RPMI7951 (cell line): Measurements from ENCODE around the gene RGS9. TPM values are rescaled to one million over a fixed set of nuclear protein-coding genes. Genes with fewer than 3 reads are reported as not detected.
"Not testable (repeated sequence)": the region's sequence is repeated elsewhere in the genome, so short reads cannot be mapped to it uniquely, and the experiment has no call there.

Experiments used
- DNase-seq: peaks from one replicate; pipeline ENCODE4 v3.0.0-alpha.2; 2012; ENCODE audit warnings: low read depth
- total RNA-seq: library from RNA; depleted of rRNA; stranded (reverse); fragments of >200 nt; shearing (Covaris generic); gene quantifications from 2 replicates; pipeline ENCODE4 v1.2.3, GENCODE V29; 2014

RGS9 gene
- total RNA-seq, 1 experiment from 2014 or later = 4.7 TPM

DNA sequence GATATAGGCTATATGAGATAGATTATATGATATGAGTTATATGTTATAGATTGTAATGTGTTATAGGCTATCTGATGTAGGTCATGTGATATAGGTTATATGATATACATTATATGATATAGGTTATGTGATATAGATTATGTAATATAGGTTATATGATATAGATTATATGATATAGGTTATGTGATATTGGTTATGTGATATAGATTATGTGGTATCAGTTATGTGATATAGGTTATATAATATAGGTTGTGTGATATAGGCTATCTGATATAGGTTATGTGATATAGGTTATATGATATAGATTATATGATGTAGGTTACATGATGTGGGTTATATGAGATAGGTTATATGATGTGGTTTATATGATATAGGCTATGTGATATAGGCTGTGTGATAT lies 68.5 kb downstream of the RGS9 start:
- DNase-seq = no peak

DNA sequence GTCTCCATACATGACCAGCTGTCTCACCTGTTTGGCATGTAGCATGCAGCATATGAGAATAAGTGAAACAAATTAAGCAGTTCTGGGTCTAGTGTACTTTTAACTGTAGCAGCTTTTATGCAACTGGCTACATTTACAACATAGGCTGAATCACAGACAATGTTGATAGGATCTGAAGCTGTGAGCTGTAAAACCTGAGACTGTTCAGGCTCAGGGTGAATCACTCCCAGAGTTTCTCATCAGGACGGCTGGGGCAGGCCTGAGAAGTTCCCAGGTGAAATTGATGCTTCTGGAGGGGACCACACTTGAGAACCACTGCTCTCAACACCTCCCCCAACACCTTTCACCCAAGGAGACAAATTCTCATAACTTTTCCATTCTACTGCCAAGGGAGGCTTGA lies 70.3 kb downstream of the RGS9 start:
- not testable (repeated sequence) for DNase-seq

GRCh38 chr17:65208717-65209116 lies 71.5 kb downstream of the RGS9 start:
- DNase-seq = peak; percentile 12

DNA sequence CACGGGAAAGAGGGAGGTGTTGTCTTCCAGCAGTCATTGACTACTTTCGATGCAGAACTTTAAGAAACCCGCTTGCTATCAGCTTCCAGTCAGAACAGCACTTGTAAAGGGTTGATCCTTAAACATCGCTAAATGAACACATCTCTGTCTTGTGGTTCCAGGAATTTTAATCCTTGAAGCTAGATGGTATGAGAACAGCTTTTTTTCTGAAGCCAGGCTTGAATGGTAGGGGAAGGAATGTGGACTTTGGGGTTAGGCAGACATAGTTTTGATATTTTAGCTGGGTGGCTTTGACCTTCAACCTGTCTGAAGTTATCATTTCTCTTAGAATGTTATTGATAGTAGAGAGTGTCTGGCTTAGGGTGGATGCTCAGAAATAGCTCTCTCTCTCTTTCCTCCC lies 81.1 kb downstream of the RGS9 start:
- no peak for DNase-seq

DNA sequence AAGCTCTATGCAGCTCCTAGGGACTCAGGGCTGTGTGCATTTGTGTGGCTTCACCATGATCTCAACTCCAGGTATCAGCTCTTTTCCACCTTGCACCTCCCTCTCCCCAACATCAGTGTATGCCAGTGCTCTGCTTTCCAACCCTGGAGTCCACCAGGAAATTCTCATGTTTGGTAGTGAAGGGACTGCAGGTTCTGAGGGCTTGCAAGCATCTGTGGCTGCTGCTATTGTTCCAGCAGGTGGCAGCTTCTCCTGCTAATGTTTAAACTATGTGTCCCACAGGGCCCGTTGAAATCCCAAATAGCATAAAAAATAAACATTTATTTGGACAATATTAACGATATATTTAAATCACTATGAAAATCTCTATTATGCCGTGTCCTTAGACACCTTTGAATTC lies 82.0 kb downstream of the RGS9 start:
- no peak for DNase-seq

GRCh38 chr17:65219707-65220106 lies 82.5 kb downstream of the RGS9 start:
- no peak for DNase-seq

DNA sequence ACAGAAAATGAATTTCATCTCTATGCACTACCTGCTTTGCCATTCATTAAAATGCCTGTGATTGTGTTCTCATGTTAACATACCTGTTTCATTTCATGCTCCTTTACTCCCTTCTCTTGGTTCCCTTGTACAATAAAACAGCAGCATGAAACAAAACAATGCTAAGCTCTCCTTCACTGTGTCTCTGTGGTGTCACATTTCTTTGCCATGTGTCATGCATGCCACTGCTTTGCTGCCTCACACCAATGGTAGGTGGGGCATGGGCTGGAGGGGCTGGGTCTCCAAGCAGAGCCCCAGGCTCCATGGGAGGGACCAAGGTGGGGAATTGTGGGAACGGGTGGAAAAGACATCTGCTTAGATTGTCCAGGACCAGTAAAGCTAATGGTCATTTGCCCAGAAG lies 83.6 kb downstream of the RGS9 start:
- DNase-seq = peak; percentile 41

- peak; percentile 10 for DNase-seq
Observed at GRCh38 chr17:65222214-65222738, 85.1 kb downstream of the RGS9 start.

GRCh38 chr17:65225061-65225460 lies 87.9 kb downstream of the RGS9 start:
- no peak for DNase-seq

GRCh38 chr17:65226227-65226626 lies 89.1 kb downstream of the RGS9 start:
- DNase-seq = no peak

- DNase-seq = no peak
Observed at GRCh38 chr17:65227637-65228036, 90.5 kb downstream of the RGS9 start.

DNA sequence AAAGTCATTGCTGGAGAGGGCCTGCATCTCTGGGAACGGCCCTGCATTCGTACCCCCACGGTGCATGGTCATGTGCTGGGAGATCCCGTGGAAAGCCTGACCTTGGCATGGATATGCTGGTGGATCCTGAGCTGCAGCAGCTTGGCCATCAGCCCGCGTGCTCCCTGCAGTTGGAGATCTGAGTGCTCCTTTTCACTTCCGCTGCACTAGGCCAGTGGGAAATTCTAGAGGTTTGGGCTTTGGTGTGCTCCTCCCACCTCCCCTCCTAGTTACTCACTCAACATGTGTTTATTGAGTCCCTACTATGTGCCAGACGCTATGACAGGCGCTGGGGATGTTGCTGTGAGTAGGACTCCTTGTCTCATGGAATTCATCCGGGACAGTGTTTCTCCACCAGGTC lies 91.1 kb downstream of the RGS9 start:
- peak; percentile 21 for DNase-seq

DNA sequence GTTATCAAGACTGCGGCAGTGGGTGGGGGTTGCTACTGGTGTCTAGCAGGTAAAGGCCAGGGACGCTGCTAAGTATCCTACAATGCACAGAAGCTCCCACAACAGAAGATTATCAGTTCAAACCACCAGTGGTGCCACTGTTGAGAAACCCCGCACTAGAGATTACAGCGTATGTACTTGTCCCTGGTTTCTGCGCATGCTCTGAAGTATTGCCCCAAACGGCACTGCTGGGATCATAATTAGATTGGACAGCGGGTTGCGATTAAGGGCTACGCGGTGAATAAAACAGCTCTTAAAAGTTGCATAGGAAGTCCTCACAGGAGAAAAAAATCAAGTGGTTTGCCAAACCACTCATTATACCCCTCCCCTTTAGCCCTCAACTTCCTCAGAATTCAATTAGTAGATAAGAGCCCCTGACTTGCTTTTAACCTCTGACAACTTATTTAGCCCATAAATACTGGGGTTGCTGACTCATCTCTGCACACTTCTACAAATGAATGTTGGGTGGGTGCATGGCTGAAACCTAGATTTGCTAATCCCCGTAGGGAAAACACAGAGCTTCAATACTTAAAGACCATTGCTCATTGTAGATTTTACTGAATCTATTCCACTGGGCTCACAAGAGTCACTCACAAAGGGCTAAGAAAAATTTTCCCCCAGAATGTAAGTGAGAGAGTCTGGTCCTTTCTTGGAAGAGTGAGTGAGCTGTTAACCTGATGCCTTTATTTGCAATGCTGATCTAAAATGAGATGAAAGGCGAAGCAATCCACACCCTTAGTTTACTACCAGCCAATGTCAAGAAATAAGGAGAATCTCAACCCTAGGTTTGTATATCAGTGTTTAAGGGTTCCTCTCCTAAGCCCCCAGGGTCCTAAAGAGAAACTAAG lies 91.8 kb downstream of the RGS9 start:
- DNase-seq = peak; percentile 79

DNA sequence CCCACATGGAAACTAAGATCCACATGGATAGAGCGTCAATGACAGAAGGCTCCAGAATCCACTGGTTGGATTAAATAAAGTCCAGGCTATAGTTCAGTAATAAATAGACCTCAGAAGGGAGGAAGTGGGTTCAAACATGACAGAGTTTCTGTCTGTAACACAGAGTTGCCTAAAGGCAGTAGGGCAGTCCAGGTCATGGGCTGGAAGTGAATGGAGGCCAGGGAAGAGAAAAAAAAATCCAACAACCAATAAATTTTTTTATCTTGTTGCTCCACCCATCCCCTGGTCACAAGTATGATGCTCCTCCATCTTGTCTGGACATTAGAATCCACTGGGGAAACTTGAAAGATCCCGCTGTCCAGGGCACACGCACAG lies 92.4 kb downstream of the RGS9 start:
- peak; percentile 38 for DNase-seq

- no peak for DNase-seq
Observed at GRCh38 chr17:65230040-65230439, 92.9 kb downstream of the RGS9 start.

DNA sequence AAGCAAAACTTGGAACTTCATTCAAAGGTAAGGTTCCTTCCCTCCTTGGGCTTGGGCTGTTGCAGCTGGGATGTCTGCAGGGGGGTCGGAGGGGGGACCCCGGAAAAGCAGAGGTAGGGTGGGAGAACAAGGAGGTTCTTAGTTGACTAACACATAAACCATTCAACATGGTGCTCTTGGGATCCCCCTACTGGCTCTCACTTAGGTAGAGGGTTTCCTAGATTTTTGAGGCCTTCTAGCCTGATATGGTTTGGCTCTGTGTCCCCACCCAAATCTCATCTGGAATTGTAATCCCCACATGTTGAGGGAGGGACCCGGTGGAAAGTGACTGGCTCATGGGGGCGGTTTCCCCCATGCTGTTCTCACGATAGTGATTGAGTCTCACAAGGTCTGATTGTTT lies 93.9 kb downstream of the RGS9 start:
- peak; percentile 17 for DNase-seq

GRCh38 chr17:65231662-65232335 lies 94.6 kb downstream of the RGS9 start:
- DNase-seq = peak; percentile 77

- peak; percentile 47 for DNase-seq
Observed at GRCh38 chr17:65235284-65235683, 98.1 kb downstream of the RGS9 start.

- DNase-seq = no peak
Observed at GRCh38 chr17:65236321-65236720, 99.2 kb downstream of the RGS9 start.

DNA sequence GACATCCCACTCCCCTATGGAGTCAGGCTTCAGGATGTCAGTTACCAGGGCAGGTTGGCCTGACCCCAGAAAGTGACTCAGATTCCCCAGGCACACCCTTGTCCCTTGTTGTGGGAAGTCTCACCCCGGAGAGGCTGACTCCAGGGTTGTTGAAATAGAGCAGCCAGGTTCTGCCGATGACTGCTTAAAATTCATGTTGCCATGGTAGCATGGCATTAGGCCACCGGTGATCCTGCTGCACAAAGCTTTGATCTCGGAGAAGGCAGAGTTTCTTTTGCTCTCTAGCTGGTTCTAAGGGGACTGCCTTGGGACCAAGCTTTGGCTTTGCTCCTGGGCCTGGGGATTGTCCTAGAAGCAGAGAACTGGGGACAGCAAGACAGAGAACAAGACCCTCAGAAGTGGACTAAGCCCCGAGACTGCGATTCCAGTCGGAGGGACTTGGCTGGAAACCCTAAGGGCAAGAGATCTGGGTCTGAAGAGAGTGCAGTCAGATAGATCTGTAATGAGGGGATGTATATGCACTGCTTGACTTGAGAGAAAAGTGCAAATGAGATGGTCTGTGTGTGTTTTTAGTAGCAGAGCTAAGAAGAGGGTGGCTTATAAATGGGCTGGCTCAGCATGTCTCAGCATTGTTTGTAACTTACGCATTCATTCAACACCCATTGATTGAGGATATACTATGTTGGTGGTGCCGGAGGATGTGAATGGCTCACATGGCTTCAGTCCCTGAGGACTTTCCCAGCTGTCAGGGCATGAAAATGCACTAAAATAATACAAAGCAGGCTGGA lies 106.9 kb downstream of the RGS9 start:
- DNase-seq = peak; percentile 81

DNA sequence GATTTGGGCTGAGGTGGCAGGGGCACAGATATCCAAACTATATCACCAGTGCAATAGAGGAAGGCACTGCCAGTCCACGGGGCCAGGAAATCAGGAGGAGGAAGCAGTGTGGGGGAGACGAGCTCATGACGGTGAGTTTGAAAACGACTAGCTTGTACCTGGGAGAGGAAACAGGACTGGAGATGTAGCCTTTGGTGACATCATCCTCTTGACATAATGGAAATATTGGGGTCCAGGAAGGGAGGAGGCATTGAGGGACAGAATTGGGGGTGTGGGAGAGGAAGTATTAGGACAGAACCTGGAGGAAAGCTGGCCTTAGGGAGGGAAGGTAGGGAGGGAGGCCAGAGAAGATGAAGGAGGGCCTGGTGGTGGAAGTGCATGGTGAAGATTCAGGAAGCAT lies 109.1 kb downstream of the RGS9 start:
- no peak for DNase-seq

GRCh38 chr17:65249774-65250173 lies 112.6 kb downstream of the RGS9 start:
- DNase-seq = no peak
